ENCODE data around the gene TLX2.

The TLX2 gene

GRCh38 chr2:74538881-74539339 is 24.7 kb downstream of the TLX2 start:
- no peak overlapping the region for H3K27ac ChIP-seq (replicated peaks)
- DNase-seq (ENCODE audit: low read depth in 1 of 2, low spot score in 1 of 2) = peak in 1 of 2 experiments; percentile 33
- no peak overlapping the region for H3K4me3 ChIP-seq (replicated peaks; ENCODE audit: insufficient read depth, low read length)
- H3K27me3 ChIP-seq (ENCODE audit: insufficient read depth, poor library complexity, severe bottlenecking) = no peaks in the 10 kb centered on the region
- TF ChIP-seq CTCF (IDR thresholded peaks at IDR 0.05; ENCODE audit: insufficient read depth, low read length) = no peak
- no peak for TF ChIP-seq REST (IDR thresholded peaks at IDR 0.05; ENCODE audit: insufficient replicate concordance, low read depth)
- TF ChIP-seq GABPA (IDR thresholded peaks at IDR 0.05; ENCODE audit: low read depth) = no peak
- no peak for TF ChIP-seq SPI1 (IDR thresholded peaks at IDR 0.05; ENCODE audit: borderline replicate concordance, low read depth)
- TF ChIP-seq POLR2AphosphoS5 (IDR thresholded peaks at IDR 0.05; ENCODE audit: low read depth) = no peak

- TF ChIP-seq GABPA (IDR thresholded peaks at IDR 0.05; ENCODE audit: low read depth) = no peak
- no peak for TF ChIP-seq CTCF (IDR thresholded peaks at IDR 0.05; ENCODE audit: insufficient read depth, low read length)
- TF ChIP-seq POLR2AphosphoS5 (IDR thresholded peaks at IDR 0.05; ENCODE audit: low read depth) = no peak
- no peak for TF ChIP-seq SPI1 (IDR thresholded peaks at IDR 0.05; ENCODE audit: borderline replicate concordance, low read depth)
- TF ChIP-seq REST (IDR thresholded peaks at IDR 0.05; ENCODE audit: insufficient replicate concordance, low read depth) = no peak
- Histone ChIP-seq H3K27ac (replicated peaks) (no peak overlapping the region), H3K27me3 (ENCODE audit: insufficient read depth, poor library complexity, severe bottlenecking) (no peaks in the 10 kb centered on the region), H3K4me3 (replicated peaks; ENCODE audit: insufficient read depth, low read length) (no peak overlapping the region)
- DNase-seq (ENCODE audit: low read depth in 1 of 2, low spot score in 1 of 2) = no peak
Measured at GRCh38 chr2:74540291-74540690, 26.0 kb downstream of the TLX2 start.

GRCh38 chr2:74542978-74543377 is 28.7 kb downstream of the TLX2 start:
- TF ChIP-seq GABPA (IDR thresholded peaks at IDR 0.05; ENCODE audit: low read depth) = no peak
- no peak for TF ChIP-seq REST (IDR thresholded peaks at IDR 0.05; ENCODE audit: insufficient replicate concordance, low read depth)
- TF ChIP-seq CTCF (IDR thresholded peaks at IDR 0.05; ENCODE audit: insufficient read depth, low read length) = no peak
- no peak for TF ChIP-seq SPI1 (IDR thresholded peaks at IDR 0.05; ENCODE audit: borderline replicate concordance, low read depth)
- no peak for TF ChIP-seq POLR2AphosphoS5 (IDR thresholded peaks at IDR 0.05; ENCODE audit: low read depth)
- no peaks in the 10 kb centered on the region for H3K27me3 ChIP-seq (ENCODE audit: insufficient read depth, poor library complexity, severe bottlenecking)
- no peak overlapping the region for H3K4me3 ChIP-seq (replicated peaks; ENCODE audit: insufficient read depth, low read length)
- H3K27ac ChIP-seq (replicated peaks) = no peak overlapping the region
- DNase-seq (ENCODE audit: low read depth in 1 of 2, low spot score in 1 of 2) = no peak

Data from HL-60 (cell line).